HG02798 (cell line): Measurements from ENCODE around the gene AKR1E2.
A peak's percentile ranks its signal among the peaks of the same experiment; 100 is the strongest.

Experiments used
- ATAC-seq: cut with Tn5 transposase; IDR thresholded peaks from one replicate; pipeline ENCODE4 v1.9.1; 2021; ENCODE audit warnings: mild to moderate bottlenecking; ENCODE audit not compliant: unreplicated experiment, poor library complexity

Gene AKR1E2

GRCh38 chr10:4825868-4826791 is at the start of gene AKR1E2:
Gene AKR1E2, plus strand, starts transcription at chr10:4826207. Its CDS starts 118 bp downstream, at chr10:4826325.
- peak; percentile 91 for ATAC-seq

GRCh38 chr10:4776234-4776638 is 49.8 kb upstream of the AKR1E2 start:
- no peak for ATAC-seq

- ATAC-seq: no peak
Observed at GRCh38 chr10:4778761-4779160, 47.2 kb upstream of the AKR1E2 start.

- ATAC-seq: no peak
Observed at GRCh38 chr10:4780091-4780490, 45.9 kb upstream of the AKR1E2 start.

DNA sequence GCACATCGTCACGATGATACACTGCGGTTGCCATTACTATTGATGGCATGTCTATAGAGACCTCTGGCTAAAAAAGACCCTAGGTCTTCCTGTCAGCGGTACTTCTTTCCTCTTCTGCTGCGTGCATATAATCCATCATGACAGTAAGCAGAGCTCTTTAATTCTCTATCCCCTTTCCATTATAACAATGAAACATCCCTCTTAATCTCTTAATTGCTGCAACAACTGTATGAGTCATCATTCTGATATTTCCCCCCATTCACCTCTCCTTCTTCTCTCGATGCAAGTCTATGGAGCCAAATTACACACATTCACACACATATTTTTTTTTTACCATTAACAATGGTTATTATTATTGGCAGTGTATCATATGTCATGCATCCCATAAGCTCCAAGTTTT is 45.2 kb upstream of the AKR1E2 start:
- ATAC-seq: no peak

- ATAC-seq: no peak
Observed at GRCh38 chr10:4781955-4782354, 44.1 kb upstream of the AKR1E2 start.

DNA sequence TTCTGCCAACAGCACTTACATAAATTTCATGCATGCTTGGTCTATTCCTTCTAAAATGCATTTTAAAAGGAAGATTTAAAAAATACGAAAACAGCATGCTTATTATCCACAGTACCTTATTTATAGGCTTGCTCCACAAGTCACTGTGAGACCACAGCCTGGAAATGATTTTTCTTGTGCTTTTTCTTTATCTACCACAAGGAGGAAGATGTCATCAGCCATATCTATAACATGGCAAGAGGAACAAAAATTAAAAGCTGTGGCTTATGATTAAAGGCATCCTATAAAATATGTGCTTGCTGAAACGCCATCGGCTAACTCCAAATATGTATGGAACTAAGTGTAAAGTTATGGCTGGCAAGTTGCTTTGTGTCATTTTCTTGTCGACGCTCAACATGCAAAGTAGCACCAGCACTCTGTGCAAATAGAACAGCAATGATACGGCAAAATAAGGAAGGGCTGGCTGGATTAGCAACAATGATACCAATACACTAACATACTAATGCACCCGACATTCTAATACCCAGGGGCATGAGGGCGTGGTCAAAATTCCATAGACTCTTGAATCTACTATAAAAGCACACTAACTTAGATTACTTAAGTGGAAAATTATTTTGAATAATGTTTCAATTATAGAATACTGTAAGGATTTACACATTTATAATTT is 41.2 kb upstream of the AKR1E2 start:
- ATAC-seq: no peak

GRCh38 chr10:4786043-4786839 is 39.8 kb upstream of the AKR1E2 start:
- no peak for ATAC-seq

- ATAC-seq: no peak
Observed at GRCh38 chr10:4790045-4790444, 36.0 kb upstream of the AKR1E2 start.

- no peak for ATAC-seq
Observed at GRCh38 chr10:4790922-4791321, 35.1 kb upstream of the AKR1E2 start.

- no peak for ATAC-seq
Observed at GRCh38 chr10:4792381-4792780, 33.6 kb upstream of the AKR1E2 start.

- ATAC-seq: no peak
Observed at GRCh38 chr10:4801405-4801804, 24.6 kb upstream of the AKR1E2 start.

- no peak for ATAC-seq
Observed at GRCh38 chr10:4802711-4803487, 23.1 kb upstream of the AKR1E2 start.

DNA sequence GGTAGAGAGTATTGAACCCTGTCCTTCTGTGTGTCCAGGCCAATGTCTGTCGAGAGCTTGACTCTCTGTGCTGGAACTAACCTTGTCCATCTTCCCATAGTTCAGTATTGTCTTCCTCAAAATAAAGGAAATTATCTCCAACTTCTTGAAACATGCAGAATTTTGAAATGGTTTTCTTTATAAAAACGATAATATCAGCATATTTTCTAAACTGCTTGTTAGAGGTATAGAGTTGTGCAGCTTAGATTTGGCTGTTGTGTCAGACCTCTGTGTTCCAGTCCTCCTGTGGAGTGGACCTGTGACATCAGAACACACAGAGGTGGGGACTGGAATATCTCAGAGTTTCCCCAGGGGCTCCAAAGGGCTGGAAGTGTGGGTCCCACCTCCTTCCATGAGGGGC is 22.2 kb upstream of the AKR1E2 start:
- ATAC-seq: no peak

DNA sequence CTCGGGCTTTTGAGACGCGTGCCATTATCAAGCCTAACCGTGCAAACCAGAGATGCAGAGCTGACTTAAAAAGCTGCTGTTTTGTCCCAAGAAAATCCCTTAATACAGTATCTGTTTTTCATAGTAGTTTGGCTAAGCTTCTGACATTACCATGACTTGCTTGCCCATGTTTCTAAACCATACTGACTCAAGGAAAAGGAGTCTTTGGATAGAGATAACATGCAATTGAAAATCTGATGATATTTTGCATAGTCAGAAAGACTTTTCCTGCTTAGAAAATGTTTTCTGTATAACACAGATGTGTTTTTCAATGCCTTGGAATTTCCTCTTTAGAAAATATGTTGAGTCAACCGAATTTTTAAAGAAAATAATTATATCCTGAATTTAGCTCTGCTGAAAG is 21.5 kb upstream of the AKR1E2 start:
- ATAC-seq: no peak

- ATAC-seq: no peak
Observed at GRCh38 chr10:4806534-4806933, 19.5 kb upstream of the AKR1E2 start.

GRCh38 chr10:4807761-4808507 is 18.1 kb upstream of the AKR1E2 start:
- peak; percentile 43 for ATAC-seq

GRCh38 chr10:4809156-4809555 is 16.9 kb upstream of the AKR1E2 start:
- ATAC-seq: no peak

GRCh38 chr10:4810092-4810491 is 15.9 kb upstream of the AKR1E2 start:
- no peak for ATAC-seq
